Peyer's patch (tissue), 4 donors: ENCODE data around the gene PTGER2.

Experiments used
- POLR2A ChIP-seq, 2 donors: fragments of 450-650 bp; IDR thresholded peaks; one replicate each; pipeline ENCODE4 v1.5.1; 2017; ENCODE audit warnings: antibody characterized with exemption in 2 of 2, mild to moderate bottlenecking in 2 of 2, moderate library complexity in 2 of 2
- TF ChIP-seq, protein P1 (sequence below), 6 experiments: fragments of 450-650 bp in 4 of 6; fragments of 200-600 bp in 2 of 6; sonication (generic) in 1 of 6; IDR thresholded peaks; one replicate each; pipeline ENCODE4 v1.5.1; 2017 to 2019; ENCODE audit warnings: antibody characterized with exemption in 6 of 6, mild to moderate bottlenecking in 3 of 6, moderate library complexity in 1 of 6

DNA sequence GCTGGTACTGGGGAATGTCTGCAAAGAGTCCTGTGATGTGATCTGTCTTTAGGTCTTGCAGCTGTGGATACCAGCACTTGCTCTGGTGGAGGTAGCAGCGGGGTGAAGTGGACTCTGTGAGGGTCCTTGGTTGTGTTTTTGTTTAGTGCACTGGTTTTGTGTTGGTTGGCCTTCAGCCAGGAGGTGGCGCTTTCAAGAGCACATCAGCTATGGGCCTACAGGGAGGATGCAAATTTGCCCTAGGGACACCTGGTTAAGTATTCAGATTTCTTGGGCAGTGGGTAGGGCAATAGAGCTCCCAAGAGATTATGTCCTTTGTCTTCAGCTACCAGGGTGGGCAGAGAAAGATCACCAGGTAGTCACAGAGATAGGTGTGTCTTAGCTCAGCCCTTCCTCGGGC lies 63.8 kb downstream of the PTGER2 start:
- TF ChIP-seq, protein P1, sequence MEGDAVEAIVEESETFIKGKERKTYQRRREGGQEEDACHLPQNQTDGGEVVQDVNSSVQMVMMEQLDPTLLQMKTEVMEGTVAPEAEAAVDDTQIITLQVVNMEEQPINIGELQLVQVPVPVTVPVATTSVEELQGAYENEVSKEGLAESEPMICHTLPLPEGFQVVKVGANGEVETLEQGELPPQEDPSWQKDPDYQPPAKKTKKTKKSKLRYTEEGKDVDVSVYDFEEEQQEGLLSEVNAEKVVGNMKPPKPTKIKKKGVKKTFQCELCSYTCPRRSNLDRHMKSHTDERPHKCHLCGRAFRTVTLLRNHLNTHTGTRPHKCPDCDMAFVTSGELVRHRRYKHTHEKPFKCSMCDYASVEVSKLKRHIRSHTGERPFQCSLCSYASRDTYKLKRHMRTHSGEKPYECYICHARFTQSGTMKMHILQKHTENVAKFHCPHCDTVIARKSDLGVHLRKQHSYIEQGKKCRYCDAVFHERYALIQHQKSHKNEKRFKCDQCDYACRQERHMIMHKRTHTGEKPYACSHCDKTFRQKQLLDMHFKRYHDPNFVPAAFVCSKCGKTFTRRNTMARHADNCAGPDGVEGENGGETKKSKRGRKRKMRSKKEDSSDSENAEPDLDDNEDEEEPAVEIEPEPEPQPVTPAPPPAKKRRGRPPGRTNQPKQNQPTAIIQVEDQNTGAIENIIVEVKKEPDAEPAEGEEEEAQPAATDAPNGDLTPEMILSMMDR (IDR thresholded peaks at IDR 0.05), result no peak
- TF ChIP-seq POLR2A (IDR thresholded peaks at IDR 0.05), result no peak
